Karpas-422 (cell line): ENCODE data around the gene MKX. TPM values are rescaled to one million over a fixed set of nuclear protein-coding genes. Genes with fewer than 3 reads are reported as not detected.

Experiments
- DNase-seq: peaks from one replicate; pipeline ENCODE4 v3.0.0-alpha.2; 2015
- H2AFZ ChIP-seq: fragments of 200-600 bp; sonication (generic); 2 replicates; pipeline ENCODE4 v1.6.1; 2014; ENCODE audit warnings: antibody characterized with exemption, low read length, mixed read lengths
- H3K27ac ChIP-seq: fragments of 200-600 bp; sonication (generic); 2 replicates; pipeline ENCODE4 v1.5.1; 2014; ENCODE audit warnings: mild to moderate bottlenecking, low read length, moderate library complexity
- H3K27me3 ChIP-seq: fragments of 200-600 bp; sonication (generic); 2 replicates; pipeline ENCODE4 v1.6.1; 2014; ENCODE audit warnings: low read length, mixed read lengths
- H3K36me3 ChIP-seq: fragments of 200-600 bp; sonication (generic); 2 replicates; pipeline ENCODE4 v1.6.1; 2014; ENCODE audit warnings: low read length, mixed read lengths; ENCODE audit not compliant: insufficient read depth
- H3K4me1 ChIP-seq: fragments of 200-600 bp; sonication (generic); 2 replicates; pipeline ENCODE4 v1.6.1; 2014; ENCODE audit warnings: mild to moderate bottlenecking, low read length, mixed read lengths
- H3K4me2 ChIP-seq: fragments of 200-600 bp; sonication (generic); 2 replicates; pipeline ENCODE4 v1.6.1; 2014; ENCODE audit warnings: low read length, low read depth, mild to moderate bottlenecking; ENCODE audit not compliant: poor library complexity, severe bottlenecking
- H3K4me3 ChIP-seq: fragments of 200-600 bp; sonication (generic); 2 replicates; pipeline ENCODE4 v1.5.1; 2014; ENCODE audit warnings: mild to moderate bottlenecking, antibody characterized with exemption, low read length, mixed read lengths
- H3K79me2 ChIP-seq: fragments of 200-600 bp; sonication (generic); 2 replicates; pipeline ENCODE4 v1.6.1; 2014; ENCODE audit warnings: mild to moderate bottlenecking, low read length, mixed read lengths
- H3K9ac ChIP-seq: fragments of 200-600 bp; sonication (generic); 2 replicates; pipeline ENCODE4 v1.6.0; 2014; ENCODE audit warnings: low read length
- H3K9me2 ChIP-seq: fragments of 200-600 bp; sonication (generic), shearing (Covaris generic); replicated peaks from 2 replicates; pipeline ENCODE4 v1.6.0; 2014; ENCODE audit warnings: mild to moderate bottlenecking, low read length, moderate library complexity; ENCODE audit not compliant: insufficient read depth
- H3K9me3 ChIP-seq: fragments of 300-700, 200-600 bp; sonication (generic); 2 replicates; pipeline ENCODE4 v1.6.1; 2014; ENCODE audit warnings: low read length, mixed read lengths
- H4K20me1 ChIP-seq: fragments of 200-600 bp; sonication (generic); 2 replicates; pipeline ENCODE4 v1.6.1; 2014; ENCODE audit warnings: mild to moderate bottlenecking, antibody characterized with exemption, low read length, low read depth; ENCODE audit not compliant: insufficient read depth
- total RNA-seq: library from RNA; depleted of rRNA; stranded (reverse); fragments of >200 nt; shearing (Covaris generic); gene quantifications from 2 replicates; pipeline ENCODE4 v1.2.3, GENCODE V29; 2014; ENCODE audit warnings: low replicate concordance

MKX gene
- total RNA-seq, 1 experiment from 2014 or later, result not detected

- no peak overlapping the region for H3K9ac ChIP-seq
- H3K79me2 ChIP-seq, result no peaks in the 10 kb centered on the region
- peaks cover 7% of the 10 kb centered on the region for H3K4me1 ChIP-seq
- no peak overlapping the region for H3K27ac ChIP-seq
- DNase-seq, result no peak
- H3K4me3 ChIP-seq, result no peak overlapping the region
- H3K4me2 ChIP-seq, result no peak overlapping the region
- no peaks in the 10 kb centered on the region for H3K27me3 ChIP-seq
- no peak overlapping the region for H2AFZ ChIP-seq
- H4K20me1 ChIP-seq, result no peaks in the 10 kb centered on the region
- no peaks in the 10 kb centered on the region for H3K9me3 ChIP-seq
- H3K9me2 ChIP-seq, result no peaks in the 10 kb centered on the region
- no peaks in the 10 kb centered on the region for H3K36me3 ChIP-seq
Observed at GRCh38 chr10:27730041-27730440, 15.6 kb downstream of the MKX start.

DNA sequence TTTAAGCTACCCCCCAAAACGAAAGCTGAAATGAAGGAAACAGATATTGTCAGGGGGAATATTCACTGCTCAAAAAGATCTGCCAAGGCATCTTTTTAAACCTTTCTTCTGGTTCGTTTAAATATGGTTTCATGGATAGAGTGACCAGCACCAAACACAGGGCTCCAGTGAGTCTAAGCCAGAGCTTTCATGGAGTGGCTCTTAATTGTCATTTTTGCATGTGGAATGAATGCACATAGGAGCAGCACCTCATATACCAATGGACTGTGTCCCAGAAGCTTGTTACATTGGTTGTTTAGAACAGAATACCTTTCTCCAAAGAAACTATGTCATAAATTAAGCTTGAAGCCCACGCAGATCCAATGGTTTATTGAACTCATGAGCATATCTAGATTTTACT, 17.3 kb downstream of the MKX start:
- H3K79me2 ChIP-seq, result no peaks in the 10 kb centered on the region
- H4K20me1 ChIP-seq, result no peaks in the 10 kb centered on the region
- peaks cover 11% of the 10 kb centered on the region for H3K4me1 ChIP-seq
- DNase-seq, result no peak
- no peaks in the 10 kb centered on the region for H3K27me3 ChIP-seq
- no peak overlapping the region for H2AFZ ChIP-seq
- no peak overlapping the region for H3K27ac ChIP-seq
- no peaks in the 10 kb centered on the region for H3K36me3 ChIP-seq
- H3K9ac ChIP-seq, result no peak overlapping the region
- H3K4me2 ChIP-seq, result no peak overlapping the region
- no peaks in the 10 kb centered on the region for H3K9me2 ChIP-seq
- no peak overlapping the region for H3K4me3 ChIP-seq
- no peaks in the 10 kb centered on the region for H3K9me3 ChIP-seq

GRCh38 chr10:27724287-27724686, 21.3 kb downstream of the MKX start:
- no peak overlapping the region for H3K4me3 ChIP-seq
- H3K27me3 ChIP-seq, result no peaks in the 10 kb centered on the region
- H3K9me3 ChIP-seq, result no peaks in the 10 kb centered on the region
- no peaks in the 10 kb centered on the region for H4K20me1 ChIP-seq
- no peak for DNase-seq
- H3K79me2 ChIP-seq, result no peaks in the 10 kb centered on the region
- no peak overlapping the region for H3K4me2 ChIP-seq
- H3K9me2 ChIP-seq, result no peaks in the 10 kb centered on the region
- H3K4me1 ChIP-seq, result peaks cover 11% of the 10 kb centered on the region
- no peak overlapping the region for H3K27ac ChIP-seq
- no peak overlapping the region for H3K9ac ChIP-seq
- no peak overlapping the region for H2AFZ ChIP-seq
- no peaks in the 10 kb centered on the region for H3K36me3 ChIP-seq

DNA sequence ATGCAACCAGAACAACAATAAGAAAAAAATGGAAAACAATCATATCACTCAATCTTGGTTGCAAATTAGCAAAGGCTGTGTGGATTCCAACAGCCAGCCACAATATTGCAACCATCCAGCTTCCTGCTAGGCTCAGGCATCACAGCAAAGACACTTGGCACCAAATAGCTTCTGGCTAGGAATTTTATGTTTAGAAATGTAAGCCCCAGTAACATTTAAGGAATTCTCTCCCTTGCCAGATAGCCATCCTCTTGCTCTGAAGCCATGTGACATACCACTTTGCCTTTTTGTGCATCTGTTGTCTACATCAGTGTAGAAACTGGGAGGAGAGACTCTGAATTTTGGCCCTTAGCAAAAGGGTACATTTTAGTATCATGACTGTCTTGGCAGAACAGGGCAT, 22.2 kb downstream of the MKX start:
- Histone ChIP-seq H3K9me3 (no peaks in the 10 kb centered on the region), H3K9me2 (no peaks in the 10 kb centered on the region), H3K4me1 (peaks cover 11% of the 10 kb centered on the region), H3K4me3 (no peak overlapping the region), H3K36me3 (no peaks in the 10 kb centered on the region), H3K27ac (no peak overlapping the region), H3K79me2 (no peaks in the 10 kb centered on the region), H3K4me2 (no peak overlapping the region), H3K27me3 (no peaks in the 10 kb centered on the region), H3K9ac (no peak overlapping the region), H2AFZ (no peak overlapping the region), H4K20me1 (no peaks in the 10 kb centered on the region)
- no peak for DNase-seq

DNA sequence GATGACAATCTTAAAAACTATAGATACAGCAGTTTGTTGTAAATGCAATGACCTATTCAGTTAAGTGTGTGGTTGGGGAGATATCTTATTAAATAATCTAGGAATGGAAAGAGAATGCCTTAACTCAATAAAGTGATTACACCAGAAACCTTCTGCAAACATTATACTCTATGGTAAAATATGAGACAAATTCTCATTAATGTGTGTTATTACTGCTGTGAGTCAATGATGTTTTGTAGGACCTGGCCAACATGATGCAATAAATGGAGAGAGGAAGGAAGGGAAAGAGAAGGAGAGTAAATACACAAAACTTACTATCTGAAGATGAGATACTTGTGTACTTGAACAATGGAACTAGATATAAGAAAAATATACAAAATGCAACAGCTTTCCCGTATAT, 25.1 kb downstream of the MKX start:
- Histone ChIP-seq H3K9me2 (no peaks in the 10 kb centered on the region), H3K79me2 (no peaks in the 10 kb centered on the region), H3K27me3 (no peaks in the 10 kb centered on the region), H4K20me1 (no peaks in the 10 kb centered on the region), H3K4me2 (no peak overlapping the region), H3K4me3 (no peak overlapping the region), H3K9ac (no peak overlapping the region), H3K9me3 (no peaks in the 10 kb centered on the region), H3K27ac (no peak overlapping the region), H3K36me3 (no peaks in the 10 kb centered on the region), H3K4me1 (peaks cover 12% of the 10 kb centered on the region), H2AFZ (no peak overlapping the region)
- no peak for DNase-seq

- Histone ChIP-seq H3K9me2 (no peaks in the 10 kb centered on the region), H3K27me3 (no peaks in the 10 kb centered on the region), H4K20me1 (no peaks in the 10 kb centered on the region), H3K79me2 (no peaks in the 10 kb centered on the region), H3K4me2 (no peak overlapping the region), H3K4me1 (peaks cover 4% of the 10 kb centered on the region; the same call in 1 of the 2 replicates), H2AFZ (no peak overlapping the region), H3K27ac (no peak overlapping the region), H3K4me3 (no peak overlapping the region), H3K9me3 (no peaks in the 10 kb centered on the region), H3K36me3 (no peaks in the 10 kb centered on the region), H3K9ac (no peak overlapping the region)
- no peak for DNase-seq
Observed at GRCh38 chr10:27719052-27719451, 26.6 kb downstream of the MKX start.

DNA sequence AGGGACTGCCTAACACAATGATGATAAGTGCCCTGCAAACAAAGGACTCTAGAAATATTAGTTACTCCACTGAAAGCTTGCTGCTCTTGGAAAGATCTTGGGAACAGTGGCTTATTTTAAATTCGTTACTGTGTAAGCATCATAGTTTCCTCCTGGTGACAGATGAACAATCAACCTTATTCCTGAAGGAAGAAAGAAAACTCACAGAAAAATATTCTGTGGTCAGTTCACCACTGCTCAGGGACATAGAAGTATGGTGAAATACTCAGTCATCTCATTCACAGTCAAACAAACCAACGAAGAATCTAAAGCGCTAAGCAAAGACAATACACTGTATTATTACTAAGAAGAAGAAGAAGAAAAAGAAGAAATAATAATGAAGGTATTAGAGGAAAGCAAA, 27.8 kb downstream of the MKX start:
- peaks cover 6% of the 10 kb centered on the region; the same call in 1 of the 2 replicates for H3K4me1 ChIP-seq
- no peaks in the 10 kb centered on the region for H3K9me3 ChIP-seq
- H3K9ac ChIP-seq, result no peak overlapping the region
- H3K4me3 ChIP-seq, result no peak overlapping the region
- no peak overlapping the region for H3K4me2 ChIP-seq
- H2AFZ ChIP-seq, result no peak overlapping the region
- H3K9me2 ChIP-seq, result no peaks in the 10 kb centered on the region
- no peaks in the 10 kb centered on the region for H3K36me3 ChIP-seq
- no peak overlapping the region for H3K27ac ChIP-seq
- no peak for DNase-seq
- no peaks in the 10 kb centered on the region for H4K20me1 ChIP-seq
- no peaks in the 10 kb centered on the region for H3K27me3 ChIP-seq
- H3K79me2 ChIP-seq, result no peaks in the 10 kb centered on the region

- Histone ChIP-seq H3K27ac (no peak overlapping the region), H3K9me2 (no peaks in the 10 kb centered on the region), H3K27me3 (no peaks in the 10 kb centered on the region), H3K4me1 (peaks cover 6% of the 10 kb centered on the region; the same call in 1 of the 2 replicates), H3K79me2 (no peaks in the 10 kb centered on the region), H4K20me1 (no peaks in the 10 kb centered on the region), H3K9ac (no peak overlapping the region), H3K36me3 (no peaks in the 10 kb centered on the region), H3K9me3 (no peaks in the 10 kb centered on the region), H3K4me3 (no peak overlapping the region), H3K4me2 (no peak overlapping the region), H2AFZ (no peak overlapping the region)
- DNase-seq, result no peak
Observed at GRCh38 chr10:27717224-27717623, 28.4 kb downstream of the MKX start.

DNA sequence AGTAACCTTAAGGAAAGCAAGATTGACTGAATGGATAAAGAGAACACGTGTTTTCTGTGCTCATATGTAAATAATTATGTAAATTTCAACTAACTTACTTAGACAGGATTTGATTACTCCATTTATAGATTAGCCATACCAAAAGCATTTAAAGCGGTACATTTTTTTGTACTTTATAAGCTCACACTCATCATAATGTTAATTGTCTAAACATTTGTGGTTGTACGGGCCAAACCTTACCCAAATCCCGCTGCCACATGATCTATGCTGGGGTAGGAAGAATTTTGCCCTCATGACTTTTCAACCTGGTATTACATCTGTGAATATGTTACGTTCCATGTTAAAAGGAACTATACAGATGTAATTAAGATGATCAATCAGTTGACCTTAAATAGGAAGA, 29.1 kb downstream of the MKX start:
- Histone ChIP-seq H3K9ac (no peak overlapping the region), H3K79me2 (no peaks in the 10 kb centered on the region), H3K27ac (no peak overlapping the region), H3K4me3 (no peak overlapping the region), H3K4me2 (no peak overlapping the region), H2AFZ (no peak overlapping the region), H3K9me2 (no peaks in the 10 kb centered on the region), H3K9me3 (no peaks in the 10 kb centered on the region), H3K4me1 (peaks cover 6% of the 10 kb centered on the region; the same call in 1 of the 2 replicates), H3K36me3 (no peaks in the 10 kb centered on the region), H4K20me1 (no peaks in the 10 kb centered on the region), H3K27me3 (no peaks in the 10 kb centered on the region)
- DNase-seq, result no peak
